Thyroid gland (tissue), 4 donors: ENCODE measurements around the gene SLAMF8. TPM values are rescaled to one million over a fixed set of nuclear protein-coding genes. Genes with fewer than 3 reads are reported as not detected.

Experiments
- DNase-seq, 2 donors: peaks; one replicate each; pipeline ENCODE4 v3.0.0-alpha.2; 2019
- H3K27ac ChIP-seq, 3 donors: fragments of 200-600 bp; sonication (generic); 1 replicate in 2 of 3; 2 replicates in 1 of 3; pipeline ENCODE4 v1.5.1; 2016 to 2019; ENCODE audit warnings: mild to moderate bottlenecking in 1 of 3, moderate library complexity in 1 of 3
- H3K27me3 ChIP-seq: fragments of 200-600 bp; sonication (generic); one replicate; pipeline ENCODE4 v1.5.1; 2019
- H3K36me3 ChIP-seq, 2 donors: fragments of 200-600 bp; sonication (generic); one replicate each; pipeline ENCODE4 v1.5.1; 2016 to 2019
- H3K4me1 ChIP-seq, 2 donors: fragments of 200-600 bp; sonication (generic); one replicate each; pipeline ENCODE4 v1.5.1; 2017 to 2019
- H3K4me3 ChIP-seq, 3 donors: fragments of 200-600 bp; sonication (generic); replicated peaks in 1 of 3; 1 replicate in 2 of 3; 2 replicates in 1 of 3; pipeline ENCODE4 v1.5.1; 2016; ENCODE audit warnings: mild to moderate bottlenecking in 1 of 3
- H3K9me3 ChIP-seq: fragments of 200-600 bp; sonication (generic); one replicate; pipeline ENCODE4 v1.5.1; 2017
- CTCF ChIP-seq, 6 experiments: fragments of 200-600 bp in 3 of 6; fragments of 450-650 bp in 3 of 6; sonication (generic) in 3 of 6; IDR thresholded peaks; one replicate each; pipeline ENCODE4 v1.5.1; 2016 to 2019; ENCODE audit warnings: antibody characterized with exemption in 6 of 6, mild to moderate bottlenecking in 2 of 6, inconsistent platforms in 1 of 6, moderate library complexity in 1 of 6
- POLR2A ChIP-seq, 2 donors: fragments of 450-650 bp; IDR thresholded peaks; one replicate each; pipeline ENCODE4 v1.6.1; 2017; ENCODE audit warnings: antibody characterized with exemption in 2 of 2, mild to moderate bottlenecking in 2 of 2, moderate library complexity in 1 of 2
- WGBS, 2 donors: methylation state at CpG; one replicate each; pipeline ENCODE4 v1.1.5; 2017; 5-methylcytosine and 5-hydroxymethylcytosine counted together
- intact Hi-C: fragments of 100-400 bp; cut with DNase I; formaldehyde crosslinking; loops from one replicate; pipeline ENCODE4 v1.15.1; 2023
- total RNA-seq, 4 donors: library from RNA; depleted of rRNA; stranded (reverse); fragments of >200 nt; gene quantifications; one replicate each; pipeline ENCODE4 v1.2.3, GENCODE V29; 2016

Gene SLAMF8
- total RNA-seq, 4 donors from 2014 or later = 1.6 to 6.3 (median 2.1) TPM

GRCh38 chr1:159859767-159860322 is 33.2 kb downstream of the SLAMF8 start:
- H3K27me3 ChIP-seq = no peaks in the 10 kb centered on the region
- no peak overlapping the region for H3K27ac ChIP-seq
- no peaks in the 10 kb centered on the region for H3K9me3 ChIP-seq
- no peak overlapping the region for H3K4me3 ChIP-seq
- H3K36me3 ChIP-seq = no peaks in the 10 kb centered on the region
- intact Hi-C loops = no loop called here
- peaks cover 3 to 6% of the 10 kb centered on the region in 2 donors for H3K4me1 ChIP-seq
- TF ChIP-seq POLR2A (IDR thresholded peaks at IDR 0.05) (no peak), CTCF (IDR thresholded peaks at IDR 0.05) (no peak)
- 80% methylated on average over 6 to 7 of the region's 7 CpGs for WGBS, 2 donors
- no peak for DNase-seq

DNA sequence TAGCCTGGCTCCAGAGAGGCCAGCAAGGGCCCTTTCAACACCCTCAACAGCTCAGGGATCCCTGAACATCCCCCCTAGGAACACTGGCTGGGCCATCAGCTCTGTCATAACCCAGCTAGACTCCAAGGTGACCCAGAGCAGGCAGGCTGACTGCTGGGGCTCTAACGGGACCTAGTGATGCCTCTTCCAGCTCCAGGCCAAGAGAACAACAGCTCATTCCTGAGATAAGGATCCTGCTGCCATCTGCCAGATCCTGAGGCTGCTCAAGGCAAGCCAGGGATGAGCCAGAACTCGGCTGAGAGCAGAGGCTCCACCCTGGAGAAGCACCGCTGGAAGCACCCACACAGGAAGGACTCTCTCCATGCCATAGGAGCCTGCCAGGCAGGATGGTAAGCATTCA is 33.8 kb downstream of the SLAMF8 start:
- no peaks in the 10 kb centered on the region for H3K36me3 ChIP-seq
- no peak overlapping the region for H3K27ac ChIP-seq
- DNase-seq = no peak
- H3K4me3 ChIP-seq = no peak overlapping the region
- no peaks in the 10 kb centered on the region for H3K27me3 ChIP-seq
- peaks cover 1 to 4% of the 10 kb centered on the region in 2 donors for H3K4me1 ChIP-seq
- WGBS, 2 donors = 21 to 80% methylated on average over 1 to 2 of the region's 3 CpGs
- no peaks in the 10 kb centered on the region for H3K9me3 ChIP-seq
- intact Hi-C loops = no loop called here
- TF ChIP-seq CTCF (IDR thresholded peaks at IDR 0.05) (no peak), POLR2A (IDR thresholded peaks at IDR 0.05) (no peak)

GRCh38 chr1:159861218-159861617 is 34.5 kb downstream of the SLAMF8 start:
- no peak for TF ChIP-seq POLR2A (IDR thresholded peaks at IDR 0.05)
- Histone ChIP-seq H3K9me3 (no peaks in the 10 kb centered on the region), H3K4me1 (no peaks in the 10 kb centered on the region), H3K36me3 (no peaks in the 10 kb centered on the region), H3K4me3 (no peak overlapping the region), H3K27ac (no peak overlapping the region), H3K27me3 (no peaks in the 10 kb centered on the region)
- intact Hi-C loops = no loop called here
- no peak for DNase-seq
- 71 to 81% methylated on average over 8 of the region's 8 CpGs for WGBS, 2 donors

DNA sequence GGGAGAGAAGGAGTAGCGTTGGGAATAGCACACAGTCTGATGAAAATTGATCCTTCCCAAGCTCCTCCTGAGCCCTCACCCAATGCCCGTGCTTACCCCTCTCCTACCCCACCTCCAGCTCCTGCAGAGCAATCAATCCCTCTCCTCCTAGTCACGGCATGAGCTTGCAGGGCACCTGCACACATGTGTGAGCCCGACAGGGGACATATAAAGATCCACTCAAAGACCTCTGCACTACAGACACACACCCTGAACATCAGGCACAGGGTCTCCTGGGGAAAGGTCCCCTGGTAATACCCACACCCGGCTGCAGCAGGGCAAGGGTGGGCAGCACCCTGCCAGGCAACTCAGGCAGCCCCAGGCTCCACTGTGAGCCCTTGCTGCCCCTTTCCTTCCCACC is 35.4 kb downstream of the SLAMF8 start:
- no peak overlapping the region for H3K4me3 ChIP-seq
- H3K36me3 ChIP-seq = no peaks in the 10 kb centered on the region
- no peaks in the 10 kb centered on the region for H3K4me1 ChIP-seq
- DNase-seq = no peak
- intact Hi-C loops = no loop called here
- TF ChIP-seq POLR2A (IDR thresholded peaks at IDR 0.05) (no peak), CTCF (IDR thresholded peaks at IDR 0.05) (no peak)
- WGBS, 2 donors = 74 to 79% methylated on average over 4 to 5 of the region's 5 CpGs
- H3K27ac ChIP-seq = no peak overlapping the region
- H3K9me3 ChIP-seq = no peaks in the 10 kb centered on the region
- no peaks in the 10 kb centered on the region for H3K27me3 ChIP-seq

GRCh38 chr1:159862557-159862956 is 35.9 kb downstream of the SLAMF8 start, which contains the start of gene VSIG8:
Gene VSIG8 (minus strand): TSS chr1:159862657. CDS start chr1:159862521, 136 bp downstream.
- no peak for DNase-seq
- TF ChIP-seq CTCF (IDR thresholded peaks at IDR 0.05) = no peak
- no peak for TF ChIP-seq POLR2A (IDR thresholded peaks at IDR 0.05)
- H3K27me3 ChIP-seq = no peaks in the 10 kb centered on the region
- WGBS, 2 donors = 79 to 80% methylated on average over 4 of the region's 4 CpGs
- H3K4me1 ChIP-seq = peaks cover 4 to 5% of the 10 kb centered on the region in 2 donors
- no peaks in the 10 kb centered on the region for H3K9me3 ChIP-seq
- H3K27ac ChIP-seq = no peak within 1 kb of the TSS
- H3K36me3 ChIP-seq = no peaks in the 10 kb centered on the region
- H3K4me3 ChIP-seq = no peak within 1 kb of the TSS
- intact Hi-C loops = no loop called here
